HepG2 (cell line): ENCODE data around the gene SH3BP2. TPM values are rescaled to one million over a fixed set of nuclear protein-coding genes. Genes with fewer than 3 reads are reported as not detected.

Source experiments
- ELF3 ChIP-seq: IDR thresholded peaks from 2 replicates; pipeline ENCODE4 v1.6.1; 2016; ENCODE audit warnings: missing genetic modification reagents, missing compliant biosample characterization
- HMGXB4 ChIP-seq, 2 experiments: sonication (generic) in 1 of 2; formaldehyde crosslinking in 1 of 2; IDR thresholded peaks; 2 replicates each; pipeline versions ENCODE4 v1.4.0 to v1.6.1; 2018 to 2020; ENCODE audit warnings: missing genetic modification reagents in 2 of 2, borderline replicate concordance in 1 of 2, low read depth in 1 of 2, mild to moderate bottlenecking in 1 of 2, missing biosample characterization in 1 of 2
- NFIC ChIP-seq: IDR thresholded peaks from 2 replicates; pipeline ENCODE4 v1.6.1; 2012; ENCODE audit warnings: mild to moderate bottlenecking, low read length, inconsistent platforms
- POLR2G ChIP-seq: fragments of 200-400 bp; formaldehyde crosslinking; IDR thresholded peaks from 2 replicates; pipeline ENCODE4 v1.6.1; 2018; ENCODE audit warnings: mild to moderate bottlenecking, low read depth, low read length, moderate library complexity
- RAD51 ChIP-seq: fragments of 450-650 bp; IDR thresholded peaks from 2 replicates; pipeline ENCODE4 v1.6.1; 2016; ENCODE audit warnings: borderline replicate concordance
- SATB2 ChIP-seq: sonication (generic); formaldehyde crosslinking; IDR thresholded peaks from 2 replicates; pipeline ENCODE4 v1.5.0; 2020; ENCODE audit warnings: missing genetic modification reagents
- ZBTB40 ChIP-seq, 2 experiments: fragments of 450-650 bp in 1 of 2; sonication (generic) in 1 of 2; formaldehyde crosslinking in 1 of 2; IDR thresholded peaks; 2 replicates each; pipeline versions ENCODE4 v1.6.1 to v1.8.0; 2016 to 2022; ENCODE audit warnings: antibody characterized with exemption in 1 of 2, mild to moderate bottlenecking in 1 of 2, missing genetic modification reagents in 1 of 2
- ZNF704 ChIP-seq: sonication (generic); formaldehyde crosslinking; IDR thresholded peaks from 2 replicates; pipeline ENCODE4 v1.8.1; 2023; ENCODE audit warnings: mild to moderate bottlenecking, inconsistent platforms, moderate library complexity, missing genetic modification reagents, borderline replicate concordance
- ZNF740 ChIP-seq: sonication (generic); formaldehyde crosslinking; IDR thresholded peaks from 2 replicates; pipeline ENCODE4 v1.4.0; 2020; ENCODE audit warnings: missing genetic modification reagents
- polyA plus RNA-seq, 8 experiments: library from polyadenylated mRNA; depleted of rRNA in 3 of 8; stranded (reverse) in 7 of 8; unstranded in 1 of 8; fragments of >200 nt; fragmentation: Illumina TruSeq in 4 of 8; extraction: Trizol in 4 of 8; gene quantifications; 2 replicates each; pipeline versions ENCODE4 v1.2.1 to v1.2.3, GENCODE V29; 2011 to 2016; ENCODE audit warnings: low read depth in 4 of 8, missing spikeins in 1 of 8, mixed read lengths in 1 of 8; ENCODE audit not compliant: insufficient read depth in 1 of 8
- total RNA-seq, 5 experiments: library from RNA; depleted of rRNA; stranded (reverse); fragments of >200 nt; fragmentation: Illumina TruSeq; extraction: Trizol; gene quantifications; 2 replicates each; pipeline ENCODE4 v1.2.3, GENCODE V29; 2016; ENCODE audit warnings: low read depth in 1 of 5
- TF ChIP-seq, protein P1 (sequence below): sonication (generic); formaldehyde crosslinking; IDR thresholded peaks from 2 replicates; pipeline ENCODE4 v1.8.0; 2022; ENCODE audit warnings: mild to moderate bottlenecking, missing genetic modification reagents, borderline replicate concordance
- TF ChIP-seq, protein P2 (sequence below): sonication (generic); formaldehyde crosslinking; IDR thresholded peaks from 2 replicates; pipeline ENCODE4 v1.5.0; 2020; ENCODE audit warnings: missing genetic modification reagents

The SH3BP2 gene
- total and polyA plus RNA-seq, 2 of the 13 experiments (the other 11 are each of a cell fraction or from before 2014, with no cell fraction given), result 16.9 to 34.5 TPM

GRCh38 chr4:2799971-2800690, 7.2 kb downstream of the SH3BP2 start (continued):
- TF ChIP-seq POLR2G, result no peak
- no peak for TF ChIP-seq SATB2 (CRISPR knock-in tag)
- no peak for TF ChIP-seq ZBTB40 (IDR thresholded peaks at IDR 0.05)
- TF ChIP-seq ZBTB40 (CRISPR knock-in tag; IDR thresholded peaks at IDR 0.05), result no peak
- TF ChIP-seq NFIC, result no peak
- TF ChIP-seq, protein P1, sequence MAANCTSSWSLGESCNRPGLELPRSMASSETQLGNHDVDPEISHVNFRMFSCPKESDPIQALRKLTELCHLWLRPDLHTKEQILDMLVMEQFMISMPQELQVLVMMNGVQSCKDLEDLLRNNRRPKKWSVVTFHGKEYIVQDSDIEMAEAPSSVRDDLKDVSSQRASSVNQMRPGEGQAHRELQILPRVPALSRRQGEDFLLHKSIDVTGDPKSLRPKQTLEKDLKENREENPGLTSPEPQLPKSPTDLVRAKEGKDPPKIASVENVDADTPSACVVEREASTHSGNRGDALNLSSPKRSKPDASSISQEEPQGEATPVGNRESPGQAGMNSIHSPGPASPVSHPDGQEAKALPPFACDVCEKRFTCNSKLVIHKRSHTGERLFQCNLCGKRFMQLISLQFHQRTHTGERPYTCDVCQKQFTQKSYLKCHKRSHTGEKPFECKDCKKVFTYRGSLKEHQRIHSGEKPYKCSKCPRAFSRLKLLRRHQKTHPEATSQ (CRISPR knock-in tag), result no peak
- TF ChIP-seq ZNF740 (CRISPR knock-in tag), result peak; percentile 75; the same call in 1 of the 2 replicates
- 0 out of 4 replicates have a peak, but pooled peaks of 1 of the 2 experiments have one; percentile 10 for TF ChIP-seq HMGXB4 (CRISPR knock-in tag; IDR thresholded peaks at IDR 0.05; ENCODE audit: borderline replicate concordance in 1 of 2, low read depth in 1 of 2)
- no peak for TF ChIP-seq ELF3 (CRISPR knock-in tag)
- TF ChIP-seq, protein P2, sequence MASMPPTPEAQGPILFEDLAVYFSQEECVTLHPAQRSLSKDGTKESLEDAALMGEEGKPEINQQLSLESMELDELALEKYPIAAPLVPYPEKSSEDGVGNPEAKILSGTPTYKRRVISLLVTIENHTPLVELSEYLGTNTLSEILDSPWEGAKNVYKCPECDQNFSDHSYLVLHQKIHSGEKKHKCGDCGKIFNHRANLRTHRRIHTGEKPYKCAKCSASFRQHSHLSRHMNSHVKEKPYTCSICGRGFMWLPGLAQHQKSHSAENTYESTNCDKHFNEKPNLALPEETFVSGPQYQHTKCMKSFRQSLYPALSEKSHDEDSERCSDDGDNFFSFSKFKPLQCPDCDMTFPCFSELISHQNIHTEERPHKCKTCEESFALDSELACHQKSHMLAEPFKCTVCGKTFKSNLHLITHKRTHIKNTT (CRISPR knock-in tag), result no peak
- TF ChIP-seq RAD51, result no peak
- TF ChIP-seq ZNF704, result no peak
